PC-3 (cell line): ENCODE results near the gene NR1H2.

Experiments
- CTCF ChIP-seq: fragments of 300-600 bp; sonication (generic); conservative IDR thresholded peaks from 2 replicates; pipeline ENCODE4 v1.5.1; 2017; ENCODE audit warnings: antibody characterized with exemption, low read depth, mild to moderate bottlenecking, low read length
- EZH2 ChIP-seq: fragments of 300-600 bp; sonication (generic); IDR thresholded peaks from one replicate; pipeline ENCODE4 v1.6.1; 2017; ENCODE audit warnings: antibody characterized with exemption, mild to moderate bottlenecking, low read length; ENCODE audit not compliant: unreplicated experiment
- EZH2phosphoT487 ChIP-seq: fragments of 300-600 bp; sonication (generic); IDR thresholded peaks from 2 replicates; pipeline ENCODE4 v1.6.1; 2018; ENCODE audit warnings: mild to moderate bottlenecking, antibody characterized with exemption, low read length, borderline replicate concordance

GRCh38 chr19:50413531-50413930, 37.3 kb downstream of the NR1H2 start:
- TF ChIP-seq CTCF, result no peak
- TF ChIP-seq EZH2, result no peak
- no peak for TF ChIP-seq EZH2phosphoT487
